Measurements from ENCODE around the gene EPB41L4A. TPM values are rescaled to one million over a fixed set of nuclear protein-coding genes. Genes with fewer than 3 reads are reported as not detected.

The EPB41L4A gene
- polyA plus RNA-seq, 1 donor (not counting 4 experiments of a cell fraction or from before 2014, with no cell fraction given) = 3.5 TPM

GRCh38 chr5:112221128-112221527, 197.9 kb downstream of the EPB41L4A start:
- dilution Hi-C loops (cut with MboI; ENCODE audit: extremely low pct_ligation_motif_present, low sequenced_read_pairs) = loop anchor here (25.0 kb wide), 1 partner anchor 191 kb away; the partner anchor contains the start of gene EPB41L4A
- H3K4me3 ChIP-seq (ENCODE audit: control insufficient read depth in 2 of 3, extremely low read depth in 1 of 3, insufficient read depth in 2 of 3, low read depth in 1 of 3, low read length in 3 of 3) = no peak overlapping the region
- no peaks in the 10 kb centered on the region for H3K9me1 ChIP-seq (ENCODE audit: control insufficient read depth, extremely low read depth, insufficient read depth, low read length)
- H3K4me2 ChIP-seq (ENCODE audit: control insufficient read depth, extremely low read depth, insufficient read depth, low read depth, low read length) = no peak overlapping the region
- no peak overlapping the region for H3K9ac ChIP-seq (ENCODE audit: control insufficient read depth, extremely low read depth, insufficient read depth, low read length)
- no peaks in the 10 kb centered on the region for H3K27me3 ChIP-seq (ENCODE audit: control insufficient read depth, extremely low read depth, insufficient read depth, low read length)
- no peaks in the 10 kb centered on the region for H3K36me3 ChIP-seq (ENCODE audit: control insufficient read depth in 2 of 2, extremely low read depth in 1 of 2, insufficient read depth in 2 of 2, low read length in 2 of 2)
- TF ChIP-seq CTCF (optimal IDR thresholded peaks at IDR 0.05 in 1 of 3, IDR thresholded peaks at IDR 0.05 in 1 of 3, conservative IDR thresholded peaks at IDR 0.05 in 1 of 3; ENCODE audit: extremely low read depth in 1 of 3, insufficient read depth in 2 of 3, low read length in 3 of 3) (no peak), EZH2 (IDR thresholded peaks at IDR 0.05; ENCODE audit: low read length) (no peak)
- FAIRE-seq (no peak), DNase-seq (ENCODE audit: low read depth, low spot score) (no peak)
- H4K20me1 ChIP-seq (ENCODE audit: control insufficient read depth, extremely low read depth, insufficient read depth, low read length) = no peaks in the 10 kb centered on the region
- no peak overlapping the region for H3K27ac ChIP-seq (ENCODE audit: control insufficient read depth, insufficient read depth, low read length)
- peaks cover 9% of the 10 kb centered on the region for H3K4me1 ChIP-seq (ENCODE audit: control insufficient read depth, extremely low read depth, insufficient read depth, low read length)
- no peaks in the 10 kb centered on the region for H3K79me2 ChIP-seq (ENCODE audit: control insufficient read depth, insufficient read depth, low read length)
- no peak overlapping the region for H2AFZ ChIP-seq (ENCODE audit: control insufficient read depth, low read length)
- no peaks in the 10 kb centered on the region for H3K9me3 ChIP-seq (ENCODE audit: control insufficient read depth, low read depth, low read length)

GRCh38 chr5:112219000-112219399, 200.1 kb downstream of the EPB41L4A start:
- no peaks in the 10 kb centered on the region for H3K9me3 ChIP-seq (ENCODE audit: control insufficient read depth, low read depth, low read length)
- no peaks in the 10 kb centered on the region for H3K27me3 ChIP-seq (ENCODE audit: control insufficient read depth, extremely low read depth, insufficient read depth, low read length)
- no peak overlapping the region for H3K4me3 ChIP-seq (ENCODE audit: control insufficient read depth in 2 of 3, extremely low read depth in 1 of 3, insufficient read depth in 2 of 3, low read depth in 1 of 3, low read length in 3 of 3)
- DNase-seq (ENCODE audit: low read depth, low spot score) (no peak), FAIRE-seq (no peak)
- no peaks in the 10 kb centered on the region for H3K9me1 ChIP-seq (ENCODE audit: control insufficient read depth, extremely low read depth, insufficient read depth, low read length)
- TF ChIP-seq CTCF (optimal IDR thresholded peaks at IDR 0.05 in 1 of 3, IDR thresholded peaks at IDR 0.05 in 1 of 3, conservative IDR thresholded peaks at IDR 0.05 in 1 of 3; ENCODE audit: extremely low read depth in 1 of 3, insufficient read depth in 2 of 3, low read length in 3 of 3) (no peak), EZH2 (IDR thresholded peaks at IDR 0.05; ENCODE audit: low read length) (no peak)
- no peaks in the 10 kb centered on the region for H3K79me2 ChIP-seq (ENCODE audit: control insufficient read depth, insufficient read depth, low read length)
- dilution Hi-C loops (cut with MboI; ENCODE audit: extremely low pct_ligation_motif_present, low sequenced_read_pairs) = loop anchor here (25.0 kb wide), 1 partner anchor 193 kb away; the partner anchor contains the start of gene EPB41L4A
- H3K36me3 ChIP-seq (ENCODE audit: control insufficient read depth in 2 of 2, extremely low read depth in 1 of 2, insufficient read depth in 2 of 2, low read length in 2 of 2) = no peaks in the 10 kb centered on the region
- no peaks in the 10 kb centered on the region for H4K20me1 ChIP-seq (ENCODE audit: control insufficient read depth, extremely low read depth, insufficient read depth, low read length)
- no peak overlapping the region for H3K4me2 ChIP-seq (ENCODE audit: control insufficient read depth, extremely low read depth, insufficient read depth, low read depth, low read length)
- no peak overlapping the region for H2AFZ ChIP-seq (ENCODE audit: control insufficient read depth, low read length)
- no peak overlapping the region for H3K9ac ChIP-seq (ENCODE audit: control insufficient read depth, extremely low read depth, insufficient read depth, low read length)
- H3K27ac ChIP-seq (ENCODE audit: control insufficient read depth, insufficient read depth, low read length) = no peak overlapping the region
- peaks cover 9% of the 10 kb centered on the region for H3K4me1 ChIP-seq (ENCODE audit: control insufficient read depth, extremely low read depth, insufficient read depth, low read length)

Measured in keratinocyte (primary cell).